GM12891 (cell line): ENCODE data around the gene PPT2.

Experiments
- PAX5 ChIP-seq: IDR thresholded peaks from 2 replicates; pipeline ENCODE4 v1.6.1; 2011; ENCODE audit warnings: low read length, moderate library complexity, mild to moderate bottlenecking; ENCODE audit not compliant: insufficient read depth, severe bottlenecking
- POLR2A ChIP-seq: IDR thresholded peaks from 2 replicates; pipeline ENCODE4 v1.6.1; 2011; ENCODE audit warnings: low read depth, low read length, control low read depth
- POLR2AphosphoS5 ChIP-seq: IDR thresholded peaks from 2 replicates; pipeline ENCODE4 v1.6.1; 2011; ENCODE audit warnings: low read depth, low read length, control low read depth
- POU2F2 ChIP-seq: IDR thresholded peaks from 2 replicates; pipeline ENCODE4 v1.6.1; 2011; ENCODE audit warnings: low read depth, mild to moderate bottlenecking, control low read depth, low read length, moderate library complexity
- TAF1 ChIP-seq: IDR thresholded peaks from 2 replicates; pipeline ENCODE4 v1.6.1; 2011; ENCODE audit warnings: low read depth, low read length, control low read depth

DNA sequence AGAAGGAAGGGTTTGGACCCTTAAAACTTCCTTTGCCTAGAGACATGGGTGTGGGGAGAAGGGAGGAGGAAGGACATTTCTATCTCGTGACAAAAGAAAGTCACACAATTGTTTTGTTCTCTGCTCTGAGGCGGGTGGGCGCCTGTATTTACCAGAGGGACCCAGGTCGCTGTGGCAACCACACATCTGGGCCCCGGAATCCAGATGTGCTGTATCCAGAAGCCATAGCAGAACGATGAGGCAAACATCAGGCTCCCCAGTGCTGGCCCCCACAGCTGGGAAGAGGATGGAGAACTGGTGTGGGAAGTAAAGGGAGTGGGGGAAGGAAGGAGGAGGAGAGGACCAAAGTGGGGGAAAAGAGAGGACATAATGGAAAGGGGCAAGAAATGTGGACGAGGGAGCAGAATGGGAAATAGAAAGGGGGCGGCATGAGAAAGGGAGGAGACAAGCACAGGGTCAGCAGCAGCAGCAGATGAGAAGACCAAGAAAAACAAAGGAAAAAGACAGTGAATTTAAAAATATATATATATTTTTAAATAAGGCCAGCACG lies 41.4 kb upstream of the PPT2 start:
- no peak for TF ChIP-seq POLR2A
- no peak for TF ChIP-seq POLR2AphosphoS5
- no peak for TF ChIP-seq POU2F2
- TF ChIP-seq TAF1, result no peak
- TF ChIP-seq PAX5, result no peak
